ENCODE measurements around the gene ADH1C. TPM values are rescaled to one million over a fixed set of nuclear protein-coding genes. Genes with fewer than 3 reads are reported as not detected.

ADH1C gene
- total RNA-seq, 4 donors from 2014 or later: 0.75 to 12.6 (median 8.4) TPM

DNA sequence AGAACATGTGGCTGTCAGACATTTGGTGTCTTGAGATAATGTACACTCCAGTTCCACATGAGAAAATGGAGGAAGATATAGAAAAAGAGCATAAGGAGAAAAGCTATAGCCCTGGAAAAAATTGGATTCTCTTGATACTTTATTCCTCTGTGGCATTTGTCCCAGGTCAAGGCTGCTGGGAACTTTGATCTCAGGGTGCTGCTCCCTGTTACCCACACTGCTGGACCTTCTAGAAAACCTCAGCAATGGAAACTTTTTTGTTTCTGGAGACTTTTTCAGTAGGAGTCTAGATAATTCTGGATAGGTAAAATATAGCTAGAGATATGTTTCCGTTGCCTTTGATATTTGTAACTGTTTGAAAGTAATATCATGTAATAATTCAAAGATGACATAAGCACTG is 11.1 kb downstream of the ADH1C start:
- WGBS, 2 donors: 80 to 100% methylated on average over 1 of the region's 1 CpG
- Histone ChIP-seq H3K27me3 (no peaks in the 10 kb centered on the region), H3K4me3 (no peak overlapping the region), H3K27ac (no peak overlapping the region), H3K4me1 (no peaks in the 10 kb centered on the region), H3K9me3 (no peaks in the 10 kb centered on the region), H3K36me3 (no peaks in the 10 kb centered on the region)
- intact Hi-C loops (cut with DNase I): no loop called here
- TF ChIP-seq CTCF (IDR thresholded peaks at IDR 0.05) (no peak), POLR2A (IDR thresholded peaks at IDR 0.05) (no peak)
- DNase-seq: no peak

- Histone ChIP-seq H3K4me1 (no peaks in the 10 kb centered on the region), H3K9me3 (no peaks in the 10 kb centered on the region), H3K36me3 (no peaks in the 10 kb centered on the region), H3K4me3 (no peak overlapping the region), H3K27me3 (no peaks in the 10 kb centered on the region), H3K27ac (no peak overlapping the region)
- intact Hi-C loops (cut with DNase I): no loop called here
- DNase-seq: no peak
- TF ChIP-seq POLR2A (IDR thresholded peaks at IDR 0.05) (no peak), CTCF (IDR thresholded peaks at IDR 0.05) (no peak)
- WGBS, 2 donors: 89 to 91% methylated on average over 3 of the region's 3 CpGs
Observed at GRCh38 chr4:99339172-99339571, 13.4 kb downstream of the ADH1C start.

DNA sequence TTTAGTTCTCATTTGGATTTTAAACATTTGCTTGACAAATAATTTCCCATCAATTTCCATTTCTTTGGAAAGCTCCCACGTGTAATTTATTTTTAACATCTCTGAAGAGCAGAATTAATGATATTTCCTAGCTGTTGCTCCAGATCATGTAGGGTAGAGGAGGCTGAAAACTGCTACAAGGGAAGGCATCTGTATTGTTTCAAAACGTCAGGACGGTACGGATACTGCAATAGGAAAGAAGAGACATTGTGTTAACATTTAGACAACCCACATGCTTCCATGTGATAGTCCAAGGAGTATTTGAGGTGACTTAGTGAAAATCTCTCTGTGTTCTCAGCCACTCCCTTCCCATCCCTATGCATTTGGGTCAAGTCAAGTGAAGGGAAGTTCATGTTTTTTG is 16.0 kb downstream of the ADH1C start:
- Histone ChIP-seq H3K27me3 (no peaks in the 10 kb centered on the region), H3K9me3 (no peaks in the 10 kb centered on the region), H3K36me3 (no peaks in the 10 kb centered on the region), H3K27ac (no peak overlapping the region), H3K4me1 (no peaks in the 10 kb centered on the region), H3K4me3 (no peak overlapping the region)
- WGBS, 2 donors: 52 to 72% methylated on average over 4 of the region's 4 CpGs
- TF ChIP-seq CTCF (IDR thresholded peaks at IDR 0.05): no peak
- no peak for TF ChIP-seq POLR2A (IDR thresholded peaks at IDR 0.05)
- intact Hi-C loops (cut with DNase I): no loop called here
- no peak for DNase-seq

- WGBS, 2 donors: 55 to 79% methylated on average over 1 of the region's 1 CpG
- intact Hi-C loops (cut with DNase I): no loop called here
- TF ChIP-seq CTCF (IDR thresholded peaks at IDR 0.05): no peak
- no peak for TF ChIP-seq POLR2A (IDR thresholded peaks at IDR 0.05)
Observed at GRCh38 chr4:99334880-99335279, 17.7 kb downstream of the ADH1C start.

DNA sequence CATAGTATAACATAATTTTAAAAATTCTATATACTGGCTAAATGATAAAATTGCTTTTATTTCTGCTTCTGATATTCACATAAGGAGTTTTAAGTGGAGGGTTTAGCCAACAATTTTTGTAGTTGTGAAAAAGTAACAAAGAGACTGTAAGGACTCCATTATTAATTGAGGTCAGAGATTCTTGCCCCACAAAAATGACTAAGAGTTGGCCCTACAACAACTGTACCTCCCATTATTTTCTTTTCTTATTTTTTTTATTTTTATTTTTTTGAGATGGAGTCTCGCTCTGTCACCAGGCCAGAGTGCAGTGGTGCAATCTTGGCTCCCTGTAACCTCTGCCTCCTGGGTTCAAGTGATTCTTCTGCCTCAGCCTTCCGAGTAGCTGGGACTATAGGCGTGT is 21.9 kb downstream of the ADH1C start:
- 62 to 85% methylated on average over 3 of the region's 3 CpGs for WGBS, 2 donors
- Histone ChIP-seq H3K4me3 (no peak overlapping the region), H3K4me1 (peaks cover 0 to under 1% (median 0%) of the 10 kb centered on the region in 3 donors), H3K27ac (peak overlapping the region in 2 of 4 donors; percentile 48 to 61), H3K27me3 (no peaks in the 10 kb centered on the region), H3K9me3 (peaks cover 0 to 16% (median 0%) of the 10 kb centered on the region in 3 donors), H3K36me3 (no peaks in the 10 kb centered on the region)
- DNase-seq: no peak
- TF ChIP-seq POLR2A (IDR thresholded peaks at IDR 0.05) (no peak), CTCF (IDR thresholded peaks at IDR 0.05) (no peak)
- intact Hi-C loops (cut with DNase I): no loop called here

More at GRCh38 chr4:99334880-99335279, 17.7 kb downstream of the ADH1C start:
- Histone ChIP-seq H3K4me3 (no peak overlapping the region), H3K27me3 (no peaks in the 10 kb centered on the region), H3K27ac (no peak overlapping the region), H3K4me1 (no peaks in the 10 kb centered on the region), H3K9me3 (no peaks in the 10 kb centered on the region), H3K36me3 (no peaks in the 10 kb centered on the region)
- no peak for DNase-seq
